Smooth muscle cell (in vitro differentiated cells): Measurements from ENCODE around the gene CYP46A1. TPM values are rescaled to one million over a fixed set of nuclear protein-coding genes. Genes with fewer than 3 reads are reported as not detected.

Experiments used
- DNase-seq: peaks from one replicate; lab custom pipeline; 2025; ENCODE audit not compliant: unreplicated experiment; lab: John Stamatoyannopoulos, UW
- H2AFZ ChIP-seq: fragments of 200-600 bp; sonication (generic); 2 replicates; pipeline ENCODE4 v1.6.0; 2016; ENCODE audit warnings: antibody characterized with exemption, low read depth, mild to moderate bottlenecking
- H3F3A ChIP-seq: fragments of 200-600 bp; sonication (generic); 2 replicates; pipeline ENCODE4 v1.6.0; 2017; ENCODE audit warnings: antibody characterized with exemption, low read depth
- H3K27ac ChIP-seq: fragments of 200-600 bp; sonication (generic); 2 replicates; pipeline ENCODE4 v1.5.1; 2016; ENCODE audit warnings: low read depth, mild to moderate bottlenecking
- H3K27me3 ChIP-seq: fragments of 200-600 bp; sonication (generic); 2 replicates; pipeline ENCODE4 v1.6.1; 2016; ENCODE audit warnings: low read depth, mild to moderate bottlenecking
- H3K36me3 ChIP-seq: fragments of 200-600 bp; sonication (generic); 2 replicates; pipeline ENCODE4 v1.5.1; 2016; ENCODE audit warnings: low read depth
- H3K4me1 ChIP-seq: fragments of 200-600 bp; sonication (generic); 2 replicates; pipeline ENCODE4 v1.5.1; 2016; ENCODE audit warnings: low read depth
- H3K4me2 ChIP-seq: fragments of 200-600 bp; sonication (generic); 2 replicates; pipeline ENCODE4 v1.6.0; 2016; ENCODE audit warnings: mild to moderate bottlenecking
- H3K4me3 ChIP-seq: fragments of 200-600 bp; sonication (generic); 2 replicates; pipeline ENCODE4 v1.5.1; 2016; ENCODE audit warnings: mild to moderate bottlenecking
- H3K79me2 ChIP-seq: fragments of 200-600 bp; sonication (generic); 2 replicates; pipeline ENCODE4 v1.6.0; 2016; ENCODE audit warnings: low read depth, mild to moderate bottlenecking
- H3K9ac ChIP-seq: fragments of 200-600 bp; sonication (generic); 2 replicates; pipeline ENCODE4 v1.6.0; 2016; ENCODE audit warnings: low read depth
- H3K9me3 ChIP-seq: fragments of 200-600 bp; sonication (generic); replicated peaks from 2 replicates; pipeline ENCODE4 v1.5.1; 2016; ENCODE audit warnings: low read depth
- H4K20me1 ChIP-seq: fragments of 200-600 bp; sonication (generic); 2 replicates; pipeline ENCODE4 v1.6.0; 2016; ENCODE audit warnings: low read depth
- WGBS: methylation state at CpG from one replicate; pipeline ENCODE4 v1.1.7; 2016; ENCODE audit warnings: low lambda C conversion rate; 5-methylcytosine and 5-hydroxymethylcytosine counted together
- polyA plus RNA-seq: library from polyadenylated mRNA; unstranded; fragments of >200 nt; fragmentation: Nextera tagmentation; extraction: Ambion mirVana; gene quantifications from 2 replicates; pipeline ENCODE4 v1.2.1, GENCODE V29; 2016
- total RNA-seq: library from RNA; depleted of rRNA; stranded (reverse); fragments of >200 nt; gene quantifications from 2 replicates; pipeline ENCODE4 v1.2.3, GENCODE V29; 2014
- TF ChIP-seq, protein P1 (sequence below): fragments of 200-600 bp; sonication (generic); IDR thresholded peaks from 2 replicates; pipeline ENCODE4 v1.5.1; 2017; ENCODE audit warnings: borderline replicate concordance, mild to moderate bottlenecking, antibody characterized with exemption; ENCODE audit not compliant: insufficient read depth, poor library complexity, severe bottlenecking

Gene CYP46A1
- total and polyA plus RNA-seq, 2 experiments from 2014 or later: 0.63 to 1.0 TPM

DNA sequence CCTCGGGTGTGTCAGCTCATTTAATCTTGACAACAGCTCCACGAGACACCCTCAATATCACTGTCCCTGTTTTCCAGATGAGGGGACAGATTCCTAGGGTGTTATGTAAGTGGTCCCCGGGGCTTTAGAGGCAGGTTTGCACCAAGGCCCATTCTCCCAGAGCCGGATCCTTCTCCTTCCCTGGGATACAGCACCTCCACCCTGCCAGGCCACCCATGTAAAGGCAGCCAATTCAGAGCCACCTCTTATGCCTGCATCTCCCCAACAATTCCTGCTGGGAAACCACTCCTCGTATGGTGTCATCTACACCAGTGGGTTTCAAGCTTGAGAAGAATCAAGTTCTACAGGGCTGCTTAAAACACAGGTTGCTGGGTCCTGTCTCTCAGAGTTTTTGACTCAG is 4.1 kb upstream of the CYP46A1 start:
- no peak overlapping the region for H2AFZ ChIP-seq
- TF ChIP-seq, protein P1, sequence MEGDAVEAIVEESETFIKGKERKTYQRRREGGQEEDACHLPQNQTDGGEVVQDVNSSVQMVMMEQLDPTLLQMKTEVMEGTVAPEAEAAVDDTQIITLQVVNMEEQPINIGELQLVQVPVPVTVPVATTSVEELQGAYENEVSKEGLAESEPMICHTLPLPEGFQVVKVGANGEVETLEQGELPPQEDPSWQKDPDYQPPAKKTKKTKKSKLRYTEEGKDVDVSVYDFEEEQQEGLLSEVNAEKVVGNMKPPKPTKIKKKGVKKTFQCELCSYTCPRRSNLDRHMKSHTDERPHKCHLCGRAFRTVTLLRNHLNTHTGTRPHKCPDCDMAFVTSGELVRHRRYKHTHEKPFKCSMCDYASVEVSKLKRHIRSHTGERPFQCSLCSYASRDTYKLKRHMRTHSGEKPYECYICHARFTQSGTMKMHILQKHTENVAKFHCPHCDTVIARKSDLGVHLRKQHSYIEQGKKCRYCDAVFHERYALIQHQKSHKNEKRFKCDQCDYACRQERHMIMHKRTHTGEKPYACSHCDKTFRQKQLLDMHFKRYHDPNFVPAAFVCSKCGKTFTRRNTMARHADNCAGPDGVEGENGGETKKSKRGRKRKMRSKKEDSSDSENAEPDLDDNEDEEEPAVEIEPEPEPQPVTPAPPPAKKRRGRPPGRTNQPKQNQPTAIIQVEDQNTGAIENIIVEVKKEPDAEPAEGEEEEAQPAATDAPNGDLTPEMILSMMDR: no peak

DNA sequence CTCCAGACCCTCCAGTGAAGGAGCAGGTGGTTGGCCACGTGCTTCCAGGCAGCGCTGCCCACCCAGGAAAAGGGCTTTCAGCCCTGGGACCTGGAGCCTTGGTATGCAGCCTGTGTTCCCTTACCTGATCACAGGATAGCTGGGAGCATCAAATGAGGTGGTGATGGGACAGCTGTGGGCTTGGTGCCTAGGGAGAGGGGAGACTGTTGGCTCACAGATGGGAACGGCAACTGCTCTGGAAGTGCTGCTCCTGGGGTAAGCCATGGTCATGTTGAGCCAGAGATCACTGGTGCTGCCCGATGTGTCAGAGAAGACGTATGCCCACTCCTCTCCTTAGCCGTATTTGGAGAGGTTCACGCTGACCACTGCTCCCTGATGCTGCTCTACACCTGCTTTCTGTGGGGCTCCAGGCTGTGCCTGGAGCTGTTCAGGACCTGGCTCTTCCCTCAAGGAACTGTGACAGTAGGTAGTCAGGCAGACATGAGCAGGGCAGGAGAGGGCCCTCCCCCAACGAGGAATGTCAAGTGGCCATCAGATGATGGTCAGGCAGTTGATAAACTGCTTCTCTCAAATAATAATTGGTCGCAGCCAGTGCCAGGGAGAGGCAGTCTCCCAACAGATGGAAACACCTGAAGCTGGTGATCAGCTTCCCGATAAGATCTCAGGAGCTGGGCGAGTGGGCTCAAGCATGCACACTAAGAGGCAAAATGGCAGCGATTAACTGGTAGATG is 2.8 kb upstream of the CYP46A1 start:
- H3K4me3 ChIP-seq: no peak overlapping the region

More for the DNA sequence above, 4.1 kb upstream of the CYP46A1 start:
- Histone ChIP-seq H3K27me3 (no peaks in the 10 kb centered on the region), H3K27ac (no peak overlapping the region), H3K79me2 (no peaks in the 10 kb centered on the region), H3K4me1 (peaks cover 3% of the 10 kb centered on the region), H3F3A (no peaks in the 10 kb centered on the region), H3K4me3 (no peak overlapping the region), H3K4me2 (no peak overlapping the region), H4K20me1 (no peaks in the 10 kb centered on the region), H3K36me3 (no peaks in the 10 kb centered on the region), H3K9ac (no peak overlapping the region), H3K9me3 (no peaks in the 10 kb centered on the region)
- DNase-seq: no peak
- 82% methylated on average over 5 of the region's 5 CpGs for WGBS

DNA sequence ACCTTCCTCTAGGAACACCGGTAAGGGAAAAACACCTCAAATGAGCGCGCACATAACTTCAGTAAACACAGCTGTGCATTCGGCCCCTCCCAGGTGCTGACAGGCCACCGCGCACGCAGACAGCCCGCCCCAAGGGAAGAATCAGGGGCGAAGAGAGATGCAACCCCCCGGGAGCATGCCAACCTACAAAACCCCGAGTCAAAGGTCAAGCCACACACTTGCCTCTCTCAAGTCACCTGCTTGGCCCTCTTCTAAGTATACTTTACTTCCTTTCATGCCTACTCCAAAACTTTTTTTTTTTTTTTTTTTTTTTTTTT is 2.3 kb upstream of the CYP46A1 start:
- no peaks in the 10 kb centered on the region for H3F3A ChIP-seq
- H3K9me3 ChIP-seq: no peaks in the 10 kb centered on the region
- peaks cover 3% of the 10 kb centered on the region for H3K4me1 ChIP-seq
- no peaks in the 10 kb centered on the region for H4K20me1 ChIP-seq
- no peaks in the 10 kb centered on the region for H3K79me2 ChIP-seq
- peaks cover 4% of the 10 kb centered on the region for H3K27me3 ChIP-seq
- TF ChIP-seq, protein P1: no peak
- no peak overlapping the region for H3K4me2 ChIP-seq
- no peak for DNase-seq
- H3K4me3 ChIP-seq: no peak overlapping the region
- no peak overlapping the region for H3K9ac ChIP-seq
- H2AFZ ChIP-seq: no peak overlapping the region
- H3K27ac ChIP-seq: no peak overlapping the region
- 98% methylated on average over 11 of the region's 11 CpGs for whole genome bisulfite sequencing
- H3K36me3 ChIP-seq: no peaks in the 10 kb centered on the region

More for the DNA sequence above, 2.8 kb upstream of the CYP46A1 start:
- Histone ChIP-seq H3K4me2 (no peak overlapping the region), H3K9ac (no peak overlapping the region), H2AFZ (no peak overlapping the region), H3K79me2 (no peaks in the 10 kb centered on the region), H3F3A (no peaks in the 10 kb centered on the region), H3K27me3 (no peaks in the 10 kb centered on the region), H3K4me1 (peaks cover 3% of the 10 kb centered on the region), H3K27ac (no peak overlapping the region), H3K9me3 (no peaks in the 10 kb centered on the region), H4K20me1 (no peaks in the 10 kb centered on the region), H3K36me3 (no peaks in the 10 kb centered on the region)
- TF ChIP-seq, protein P1: no peak
- DNase-seq: no peak
- 91% methylated on average over 12 of the region's 12 CpGs for WGBS
